Activated CD4-positive, alpha-beta memory T cell treated with anti-CD3 and anti-CD28 coated beads, Interleukin-2, amount 10 ng/mL, durations not matched to agents 7 days and 5 days (primary cell): ENCODE data around the gene CBFA2T3. TPM values are rescaled to one million over a fixed set of nuclear protein-coding genes. Genes with fewer than 3 reads are reported as not detected.
"Not testable (repeated sequence)": the region's sequence is repeated elsewhere in the genome, so short reads cannot be mapped to it uniquely, and the experiment has no call there.

Source experiments
- CTCF ChIA-PET: fragments of 350-600 bp; sonication (Branson Sonifier 250); formaldehyde crosslinking; loops from one replicate; lab custom pipeline; 2021; ENCODE audit warnings: antibody characterized with exemption, inconsistent platforms; lab: Charles Lee
- POLR2A ChIA-PET: fragments of 350-600 bp; sonication (Branson Sonifier 250); formaldehyde crosslinking; loops from one replicate; lab custom pipeline; 2021; ENCODE audit warnings: antibody characterized with exemption; lab: Charles Lee
- DNase-seq: peaks from one replicate; pipeline ENCODE4 v3.0.0-alpha.2; 2020
- H3K27ac Mint-ChIP-seq: one replicate; pipeline ENCODE4 v1.8.0; 2021; ENCODE audit warnings: mild to moderate bottlenecking, mixed read lengths
- H3K27me3 Mint-ChIP-seq: one replicate; pipeline ENCODE4 v1.8.0; 2021; ENCODE audit warnings: mixed read lengths
- H3K36me3 Mint-ChIP-seq: one replicate; pipeline ENCODE4 v1.8.0; 2021; ENCODE audit warnings: low read depth, mixed read lengths
- H3K4me1 Mint-ChIP-seq: one replicate; pipeline ENCODE4 v1.8.0; 2021; ENCODE audit warnings: mixed read lengths
- H3K4me3 Mint-ChIP-seq: one replicate; pipeline ENCODE4 v1.8.0; 2021; ENCODE audit warnings: mild to moderate bottlenecking, mixed read lengths
- H3K9me3 Mint-ChIP-seq: one replicate; pipeline ENCODE4 v1.8.0; 2021; ENCODE audit warnings: mixed read lengths
- total RNA-seq, 2 experiments: library from RNA; stranded (reverse); gene quantifications; one replicate each; pipeline ENCODE4 v1.2.3, GENCODE V29; 2021

Gene CBFA2T3
- total RNA-seq, 2 experiments from 2014 or later, result not detected

DNA sequence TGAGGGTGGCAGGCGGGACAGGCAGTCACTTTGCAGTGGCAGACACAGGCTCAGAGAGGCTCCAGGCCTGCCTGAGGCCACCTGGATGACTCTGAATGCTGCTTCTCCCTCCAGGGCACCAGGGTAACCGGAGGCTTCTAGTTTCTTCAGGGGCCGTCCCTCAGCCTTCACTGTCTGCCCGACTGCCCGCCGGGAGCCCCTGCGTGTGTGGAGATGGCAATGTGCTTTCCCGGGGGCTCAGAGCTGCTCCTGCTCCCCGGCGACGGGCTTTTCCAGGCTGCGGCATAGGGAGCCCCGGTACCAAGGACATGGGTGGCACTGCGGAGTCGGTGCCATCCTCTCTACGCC, 51.5 kb downstream of the CBFA2T3 start:
- Mint-ChIP-seq H3K9me3 (peaks cover 6% of the 10 kb centered on the region), H3K4me1 (peaks cover 4% of the 10 kb centered on the region), H3K36me3 (no peaks in the 10 kb centered on the region), H3K4me3 (no peak overlapping the region), H3K27ac (no peak overlapping the region), H3K27me3 (no peaks in the 10 kb centered on the region)
- CTCF ChIA-PET, result no interaction called here
- POLR2A ChIA-PET, result no interaction called here
- DNase-seq, result no peak

DNA sequence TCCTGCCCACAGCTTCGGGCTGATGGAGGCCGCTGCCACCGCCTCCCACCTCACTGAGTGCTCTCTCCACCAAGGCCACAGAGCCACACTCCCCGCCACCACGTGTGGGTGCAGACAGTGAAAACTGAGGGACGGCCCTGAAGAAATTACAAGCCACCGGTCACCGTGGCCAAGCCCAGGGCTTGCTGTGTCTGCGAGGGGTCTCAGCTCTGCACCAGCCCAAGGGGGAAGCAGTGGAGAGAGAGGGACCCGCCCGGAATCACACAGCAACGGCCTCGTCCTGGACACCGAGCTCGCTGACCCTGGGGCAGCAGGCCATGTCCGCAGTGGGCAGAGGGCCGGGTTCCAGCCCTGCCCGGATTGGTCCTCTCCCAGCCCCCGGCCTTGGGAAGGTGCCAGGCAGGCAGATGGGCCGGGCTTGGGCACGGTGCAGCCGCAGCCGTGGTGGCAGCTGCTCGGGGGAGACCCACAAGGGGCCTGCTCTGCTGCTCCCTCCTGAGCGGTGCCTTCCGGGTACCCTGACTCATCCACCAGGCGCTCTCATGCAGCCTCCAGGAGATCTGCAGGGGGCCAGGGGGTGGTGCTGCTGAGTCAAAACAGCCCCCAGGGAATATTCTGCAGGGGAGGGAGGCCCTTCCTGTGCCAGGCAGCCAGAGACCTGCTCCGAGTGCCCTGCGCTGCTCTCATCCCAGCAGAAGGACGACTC, 52.0 kb downstream of the CBFA2T3 start:
- POLR2A ChIA-PET, result no interaction called here
- H3K4me1 Mint-ChIP-seq, result peaks cover 4% of the 10 kb centered on the region
- no peak overlapping the region for H3K27ac Mint-ChIP-seq
- no peak overlapping the region for H3K4me3 Mint-ChIP-seq
- CTCF ChIA-PET, result no interaction called here
- H3K36me3 Mint-ChIP-seq, result no peaks in the 10 kb centered on the region
- H3K9me3 Mint-ChIP-seq, result peaks cover 3% of the 10 kb centered on the region
- DNase-seq, result peak; percentile 20
- no peaks in the 10 kb centered on the region for H3K27me3 Mint-ChIP-seq

GRCh38 chr16:88923926-88924833, 52.8 kb downstream of the CBFA2T3 start:
- H3K9me3 Mint-ChIP-seq, result no peaks in the 10 kb centered on the region
- no peaks in the 10 kb centered on the region for H3K27me3 Mint-ChIP-seq
- no peak for DNase-seq
- H3K4me1 Mint-ChIP-seq, result peaks cover 4% of the 10 kb centered on the region
- no peaks in the 10 kb centered on the region for H3K36me3 Mint-ChIP-seq
- H3K27ac Mint-ChIP-seq, result no peak overlapping the region
- ChIA-PET CTCF (no interaction called here), POLR2A (no interaction called here)
- H3K4me3 Mint-ChIP-seq, result no peak overlapping the region

- Mint-ChIP-seq H3K4me1 (peaks cover 4% of the 10 kb centered on the region), H3K27me3 (no peaks in the 10 kb centered on the region), H3K4me3 (no peak overlapping the region), H3K27ac (no peak overlapping the region), H3K9me3 (no peaks in the 10 kb centered on the region), H3K36me3 (no peaks in the 10 kb centered on the region)
- ChIA-PET CTCF (no interaction called here), POLR2A (no interaction called here)
- no peak for DNase-seq
Observed at GRCh38 chr16:88923450-88923849, 53.6 kb downstream of the CBFA2T3 start.

- Mint-ChIP-seq H3K9me3 (no peaks in the 10 kb centered on the region), H3K27ac (no peak overlapping the region), H3K4me3 (no peak overlapping the region), H3K4me1 (peaks cover 4% of the 10 kb centered on the region), H3K27me3 (no peaks in the 10 kb centered on the region), H3K36me3 (no peaks in the 10 kb centered on the region)
- ChIA-PET POLR2A (no interaction called here), CTCF (no interaction called here)
- DNase-seq, result no peak
Observed at GRCh38 chr16:88922826-88923410, 54.1 kb downstream of the CBFA2T3 start.

GRCh38 chr16:88922114-88922825, 54.7 kb downstream of the CBFA2T3 start:
- Mint-ChIP-seq H3K9me3 (no peaks in the 10 kb centered on the region), H3K27ac (no peak overlapping the region), H3K4me3 (no peak overlapping the region), H3K27me3 (no peaks in the 10 kb centered on the region), H3K36me3 (no peaks in the 10 kb centered on the region), H3K4me1 (peaks cover 4% of the 10 kb centered on the region)
- DNase-seq, result no peak
- CTCF ChIA-PET, result no interaction called here
- POLR2A ChIA-PET, result no interaction called here

DNA sequence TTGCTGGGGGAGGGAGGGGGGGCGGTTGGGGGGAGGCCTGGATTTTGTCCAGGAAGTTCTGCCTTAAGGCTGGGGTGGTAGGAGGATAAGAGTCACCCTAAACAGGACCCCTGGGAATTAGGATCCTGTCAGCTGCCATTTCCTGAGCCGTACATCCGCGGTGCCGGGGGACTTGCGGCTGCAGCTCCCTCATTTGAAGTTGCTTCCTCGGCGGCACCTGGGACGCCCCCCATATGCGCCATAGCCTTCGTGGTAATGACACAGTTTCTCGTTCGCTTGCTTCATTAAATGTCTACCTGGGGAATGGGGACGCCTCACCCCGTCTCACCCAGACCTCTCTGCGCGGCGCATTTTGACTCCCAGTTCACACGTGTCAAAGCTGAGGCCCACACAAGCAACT, 55.4 kb downstream of the CBFA2T3 start:
- CTCF ChIA-PET, result no interaction called here
- no peak for DNase-seq
- no peak overlapping the region for H3K27ac Mint-ChIP-seq
- H3K36me3 Mint-ChIP-seq, result no peaks in the 10 kb centered on the region
- H3K27me3 Mint-ChIP-seq, result no peaks in the 10 kb centered on the region
- POLR2A ChIA-PET, result no interaction called here
- H3K4me1 Mint-ChIP-seq, result peaks cover 4% of the 10 kb centered on the region
- H3K4me3 Mint-ChIP-seq, result no peak overlapping the region
- no peaks in the 10 kb centered on the region for H3K9me3 Mint-ChIP-seq

- no peak overlapping the region for H3K27ac Mint-ChIP-seq
- peaks cover 2% of the 10 kb centered on the region for H3K9me3 Mint-ChIP-seq
- DNase-seq, result no peak
- POLR2A ChIA-PET, result no interaction called here
- H3K4me1 Mint-ChIP-seq, result peaks cover 4% of the 10 kb centered on the region
- H3K36me3 Mint-ChIP-seq, result no peaks in the 10 kb centered on the region
- CTCF ChIA-PET, result interaction anchor here (0.5 kb wide), 1 partner anchor 320 kb away, joined by 3 read pairs; no protein-coding TSS in a partner anchor
- no peaks in the 10 kb centered on the region for H3K27me3 Mint-ChIP-seq
- no peak overlapping the region for H3K4me3 Mint-ChIP-seq
Observed at GRCh38 chr16:88920618-88921590, 56.1 kb downstream of the CBFA2T3 start.

GRCh38 chr16:88919936-88920335, 57.1 kb downstream of the CBFA2T3 start:
- POLR2A ChIA-PET, result no interaction called here
- no peaks in the 10 kb centered on the region for H3K27me3 Mint-ChIP-seq
- peaks cover 3% of the 10 kb centered on the region for H3K9me3 Mint-ChIP-seq
- H3K4me3 Mint-ChIP-seq, result no peak overlapping the region
- H3K4me1 Mint-ChIP-seq, result peaks cover 4% of the 10 kb centered on the region
- DNase-seq, result no peak
- H3K36me3 Mint-ChIP-seq, result no peaks in the 10 kb centered on the region
- CTCF ChIA-PET, result no interaction called here
- no peak overlapping the region for H3K27ac Mint-ChIP-seq

DNA sequence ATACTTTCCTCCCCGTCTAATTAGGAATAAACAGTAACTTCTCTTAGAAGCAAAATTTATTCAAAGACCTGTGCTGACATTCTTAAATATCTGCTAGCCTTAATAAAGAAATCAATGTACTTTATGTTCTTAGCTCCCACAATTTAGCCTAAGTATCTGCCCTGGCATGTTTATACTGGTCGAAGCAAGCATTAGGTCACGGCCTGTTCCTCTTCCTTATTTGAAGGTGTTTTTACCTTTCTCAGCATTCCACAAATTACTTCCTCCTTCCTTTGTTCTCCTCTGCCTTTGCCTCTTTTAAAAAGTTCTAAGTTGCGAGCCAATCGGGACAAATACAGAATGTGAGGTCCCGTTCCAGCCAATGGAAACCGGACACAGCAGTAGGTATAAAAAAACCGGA, 58.1 kb downstream of the CBFA2T3 start:
- H3K9me3 Mint-ChIP-seq, POLR2A ChIA-PET, DNase-seq, CTCF ChIA-PET, H3K36me3 Mint-ChIP-seq, H3K4me3 Mint-ChIP-seq, H3K4me1 Mint-ChIP-seq, H3K27ac Mint-ChIP-seq, H3K27me3 Mint-ChIP-seq: not testable (repeated sequence)

- CTCF ChIA-PET, result no interaction called here
Observed at GRCh38 chr16:88917915-88918627, 58.9 kb downstream of the CBFA2T3 start.

More at GRCh38 chr16:88917915-88918627, 58.9 kb downstream of the CBFA2T3 start:
- Mint-ChIP-seq H3K27ac (no peak overlapping the region), H3K27me3 (no peaks in the 10 kb centered on the region), H3K4me3 (no peak overlapping the region), H3K4me1 (peaks cover 4% of the 10 kb centered on the region), H3K9me3 (peaks cover 3% of the 10 kb centered on the region), H3K36me3 (no peaks in the 10 kb centered on the region)
- no peak for DNase-seq
- POLR2A ChIA-PET, result no interaction called here
